ENCODE data around the gene EPHB3. TPM values are rescaled to one million over a fixed set of nuclear protein-coding genes. Genes with fewer than 3 reads are reported as not detected.

The EPHB3 gene
- total RNA-seq, 1 experiment from 2014 or later = not detected

DNA sequence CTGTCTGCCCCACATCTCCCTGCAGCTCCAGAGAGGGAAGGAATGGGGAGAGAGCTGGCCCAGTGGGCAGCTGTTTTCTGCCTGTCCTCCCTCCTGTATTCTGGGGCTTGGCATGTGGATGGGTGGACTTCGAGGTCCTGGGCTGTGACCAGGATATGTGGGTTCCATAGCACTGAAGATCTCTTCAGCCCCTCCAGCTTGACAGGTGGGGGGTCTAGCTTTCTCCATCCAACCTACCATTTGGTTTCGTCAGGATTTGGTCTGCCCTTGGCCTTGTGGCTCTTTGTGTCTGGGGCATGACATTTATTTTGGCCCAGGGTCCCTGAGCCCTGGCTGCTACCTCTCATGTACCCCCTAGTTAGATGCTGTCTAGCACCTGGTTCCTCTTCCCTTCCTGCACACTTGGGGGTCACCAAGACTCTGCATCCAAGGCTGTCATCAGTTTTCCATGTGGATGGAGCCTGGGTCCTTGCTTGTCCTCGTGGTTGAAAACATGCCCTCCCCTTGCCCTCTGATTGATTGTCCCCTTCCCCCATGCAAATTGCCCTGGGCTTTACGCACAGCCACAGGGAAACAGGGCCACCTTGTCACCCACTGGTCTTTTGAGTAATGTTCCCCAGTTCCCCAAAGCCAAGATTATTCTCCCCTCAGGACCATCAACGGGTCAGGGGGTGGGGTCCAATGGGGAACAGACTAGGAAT, 3.2 kb downstream of the EPHB3 start:
- Histone ChIP-seq H3K79me2 (ENCODE audit: low read length) (no peaks in the 10 kb centered on the region), H3K36me3 (ENCODE audit: insufficient read depth, low read length) (no peaks in the 10 kb centered on the region), H3K4me1 (ENCODE audit: low read length) (peaks cover 12% of the 10 kb centered on the region), H3K9ac (ENCODE audit: low read length) (no peak overlapping the region), H2AFZ (ENCODE audit: low read length) (no peak overlapping the region), H4K20me1 (ENCODE audit: insufficient read depth, low read depth, low read length) (no peaks in the 10 kb centered on the region), H3K4me3 (ENCODE audit: low read length) (no peak overlapping the region), H3K27ac (ENCODE audit: low read length) (no peak overlapping the region), H3K27me3 (ENCODE audit: low read length) (no peaks in the 10 kb centered on the region), H3K9me2 (replicated peaks; ENCODE audit: insufficient read depth, low read length) (no peaks in the 10 kb centered on the region), H3K4me2 (ENCODE audit: low read depth, low read length, poor library complexity, severe bottlenecking) (no peak overlapping the region), H3K9me3 (ENCODE audit: low read length) (no peaks in the 10 kb centered on the region)
- no peak for DNase-seq

- Histone ChIP-seq H3K9me2 (replicated peaks; ENCODE audit: insufficient read depth, low read length) (no peaks in the 10 kb centered on the region), H3K27me3 (ENCODE audit: low read length) (no peaks in the 10 kb centered on the region), H2AFZ (ENCODE audit: low read length) (no peak overlapping the region), H3K4me1 (ENCODE audit: low read length) (peaks cover 10% of the 10 kb centered on the region), H3K9me3 (ENCODE audit: low read length) (no peaks in the 10 kb centered on the region), H3K9ac (ENCODE audit: low read length) (no peak overlapping the region), H3K27ac (ENCODE audit: low read length) (no peak overlapping the region), H4K20me1 (ENCODE audit: insufficient read depth, low read depth, low read length) (no peaks in the 10 kb centered on the region), H3K79me2 (ENCODE audit: low read length) (no peaks in the 10 kb centered on the region), H3K4me3 (ENCODE audit: low read length) (no peak overlapping the region), H3K4me2 (ENCODE audit: low read depth, low read length, poor library complexity, severe bottlenecking) (no peak overlapping the region), H3K36me3 (ENCODE audit: insufficient read depth, low read length) (no peaks in the 10 kb centered on the region)
- no peak for DNase-seq
Observed at GRCh38 chr3:184565421-184566211, 4.0 kb downstream of the EPHB3 start.

- Histone ChIP-seq H3K9ac (ENCODE audit: low read length) (no peak overlapping the region), H3K79me2 (ENCODE audit: low read length) (no peaks in the 10 kb centered on the region), H3K4me1 (ENCODE audit: low read length) (peaks cover 4% of the 10 kb centered on the region), H4K20me1 (ENCODE audit: insufficient read depth, low read depth, low read length) (no peaks in the 10 kb centered on the region), H3K36me3 (ENCODE audit: insufficient read depth, low read length) (no peaks in the 10 kb centered on the region), H3K9me3 (ENCODE audit: low read length) (no peaks in the 10 kb centered on the region), H3K27ac (ENCODE audit: low read length) (no peak overlapping the region), H3K27me3 (ENCODE audit: low read length) (no peaks in the 10 kb centered on the region), H3K4me2 (ENCODE audit: low read depth, low read length, poor library complexity, severe bottlenecking) (no peak overlapping the region), H3K4me3 (ENCODE audit: low read length) (no peak overlapping the region), H2AFZ (ENCODE audit: low read length) (no peak overlapping the region), H3K9me2 (replicated peaks; ENCODE audit: insufficient read depth, low read length) (no peaks in the 10 kb centered on the region)
- no peak for DNase-seq
Observed at GRCh38 chr3:184566441-184567414, 5.1 kb downstream of the EPHB3 start.

- Histone ChIP-seq H3K9ac (ENCODE audit: low read length) (no peak overlapping the region), H3K4me3 (ENCODE audit: low read length) (no peak overlapping the region), H3K4me2 (ENCODE audit: low read depth, low read length, poor library complexity, severe bottlenecking) (no peak overlapping the region), H2AFZ (ENCODE audit: low read length) (no peak overlapping the region), H3K4me1 (ENCODE audit: low read length) (peaks cover 4% of the 10 kb centered on the region), H4K20me1 (ENCODE audit: insufficient read depth, low read depth, low read length) (no peaks in the 10 kb centered on the region), H3K9me3 (ENCODE audit: low read length) (no peaks in the 10 kb centered on the region), H3K27me3 (ENCODE audit: low read length) (no peaks in the 10 kb centered on the region), H3K9me2 (replicated peaks; ENCODE audit: insufficient read depth, low read length) (no peaks in the 10 kb centered on the region), H3K36me3 (ENCODE audit: insufficient read depth, low read length) (no peaks in the 10 kb centered on the region), H3K27ac (ENCODE audit: low read length) (no peak overlapping the region), H3K79me2 (ENCODE audit: low read length) (no peaks in the 10 kb centered on the region)
- no peak for DNase-seq
Observed at GRCh38 chr3:184567946-184568559, 6.5 kb downstream of the EPHB3 start.

DNA sequence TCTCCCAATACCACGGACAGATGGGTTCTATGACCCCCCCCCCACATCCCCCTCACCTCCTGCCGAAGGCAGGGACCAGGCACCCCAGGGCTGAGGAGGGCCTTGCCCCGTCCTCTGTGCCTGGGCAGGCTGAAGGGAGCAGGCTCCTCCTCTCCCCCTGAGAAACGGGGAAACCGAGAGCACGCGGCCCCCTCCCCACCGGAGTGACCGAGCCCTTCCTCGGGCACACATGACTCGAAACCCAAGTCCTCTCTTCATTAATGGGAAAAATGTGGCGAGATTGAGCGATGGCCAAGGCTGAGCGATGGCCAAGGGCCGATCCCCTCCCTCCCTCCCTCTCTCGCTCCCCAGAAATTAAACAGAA, 7.0 kb downstream of the EPHB3 start:
- Histone ChIP-seq H2AFZ (ENCODE audit: low read length) (no peak overlapping the region), H3K36me3 (ENCODE audit: insufficient read depth, low read length) (no peaks in the 10 kb centered on the region), H3K9me2 (replicated peaks; ENCODE audit: insufficient read depth, low read length) (no peaks in the 10 kb centered on the region), H3K4me1 (ENCODE audit: low read length) (peaks cover 4% of the 10 kb centered on the region), H3K27me3 (ENCODE audit: low read length) (no peaks in the 10 kb centered on the region), H3K9me3 (ENCODE audit: low read length) (no peaks in the 10 kb centered on the region), H3K4me2 (ENCODE audit: low read depth, low read length, poor library complexity, severe bottlenecking) (no peak overlapping the region), H3K9ac (ENCODE audit: low read length) (no peak overlapping the region), H3K27ac (ENCODE audit: low read length) (no peak overlapping the region), H4K20me1 (ENCODE audit: insufficient read depth, low read depth, low read length) (no peaks in the 10 kb centered on the region), H3K4me3 (ENCODE audit: low read length) (no peak overlapping the region), H3K79me2 (ENCODE audit: low read length) (no peaks in the 10 kb centered on the region)
- no peak for DNase-seq

DNA sequence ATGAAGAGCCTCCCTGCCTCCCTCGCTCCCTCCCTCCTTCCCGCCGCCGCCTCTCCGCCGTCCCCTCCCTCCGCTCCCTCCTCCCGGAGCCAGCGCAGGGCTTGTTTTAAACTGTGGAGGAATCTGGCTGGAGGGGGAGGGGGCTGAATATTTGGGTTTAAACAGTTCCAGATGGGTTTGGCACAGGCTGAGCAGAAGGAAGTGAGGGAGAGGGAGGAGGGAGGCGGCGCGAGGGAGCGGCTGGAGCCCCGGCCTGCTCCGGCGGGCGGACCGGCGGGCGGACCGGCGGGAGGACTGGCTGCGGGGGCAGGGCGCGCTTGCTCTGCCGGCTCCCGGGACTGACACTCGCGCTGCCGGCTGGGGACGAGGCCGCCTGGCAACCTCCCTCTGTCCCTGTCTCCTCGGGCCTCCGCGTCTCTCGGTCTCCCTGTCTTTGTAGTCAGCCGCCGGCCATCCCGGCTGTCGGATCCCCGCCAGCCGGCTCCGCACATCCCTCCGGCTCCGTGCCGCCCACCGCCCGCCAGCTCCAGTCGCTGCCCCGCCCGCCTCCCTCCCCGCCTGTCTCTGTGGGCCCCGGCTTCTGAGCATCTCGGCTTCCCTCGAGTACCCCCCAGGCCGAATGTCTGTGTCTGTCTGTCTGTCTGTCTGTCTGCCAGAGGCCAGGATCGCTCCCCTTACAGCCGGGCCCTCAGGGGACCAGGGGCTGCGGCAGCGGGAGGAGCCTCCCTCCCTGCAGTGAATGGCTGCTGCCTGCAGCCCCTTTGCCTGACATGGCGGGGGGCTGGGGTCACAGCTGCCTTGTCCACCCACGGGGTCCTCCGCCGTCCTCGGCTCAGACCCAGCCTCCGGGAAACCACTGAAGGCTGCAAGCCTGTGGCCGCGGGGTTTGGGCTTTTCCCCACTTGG, 7.6 kb downstream of the EPHB3 start:
- H3K4me2 ChIP-seq (ENCODE audit: low read depth, low read length, poor library complexity, severe bottlenecking) = no peak overlapping the region
- DNase-seq = no peak
- H4K20me1 ChIP-seq (ENCODE audit: insufficient read depth, low read depth, low read length) = no peaks in the 10 kb centered on the region
- H3K9me3 ChIP-seq (ENCODE audit: low read length) = no peaks in the 10 kb centered on the region
- no peak overlapping the region for H3K4me3 ChIP-seq (ENCODE audit: low read length)
- no peak overlapping the region for H3K9ac ChIP-seq (ENCODE audit: low read length)
- no peak overlapping the region for H3K27ac ChIP-seq (ENCODE audit: low read length)
- H3K9me2 ChIP-seq (replicated peaks; ENCODE audit: insufficient read depth, low read length) = no peaks in the 10 kb centered on the region
- H3K36me3 ChIP-seq (ENCODE audit: insufficient read depth, low read length) = no peaks in the 10 kb centered on the region
- no peak overlapping the region for H2AFZ ChIP-seq (ENCODE audit: low read length)
- no peaks in the 10 kb centered on the region for H3K79me2 ChIP-seq (ENCODE audit: low read length)
- peaks cover 4% of the 10 kb centered on the region for H3K4me1 ChIP-seq (ENCODE audit: low read length)
- H3K27me3 ChIP-seq (ENCODE audit: low read length) = no peaks in the 10 kb centered on the region

- Histone ChIP-seq H3K9me3 (ENCODE audit: low read length) (no peaks in the 10 kb centered on the region), H4K20me1 (ENCODE audit: insufficient read depth, low read depth, low read length) (no peaks in the 10 kb centered on the region), H2AFZ (ENCODE audit: low read length) (no peak overlapping the region), H3K36me3 (ENCODE audit: insufficient read depth, low read length) (no peaks in the 10 kb centered on the region), H3K79me2 (ENCODE audit: low read length) (no peaks in the 10 kb centered on the region), H3K9me2 (replicated peaks; ENCODE audit: insufficient read depth, low read length) (no peaks in the 10 kb centered on the region), H3K4me1 (ENCODE audit: low read length) (peaks cover 10% of the 10 kb centered on the region), H3K9ac (ENCODE audit: low read length) (no peak overlapping the region), H3K27ac (ENCODE audit: low read length) (no peak overlapping the region), H3K4me3 (ENCODE audit: low read length) (no peak overlapping the region), H3K27me3 (ENCODE audit: low read length) (no peaks in the 10 kb centered on the region), H3K4me2 (ENCODE audit: low read depth, low read length, poor library complexity, severe bottlenecking) (no peak overlapping the region)
- DNase-seq = no peak
Observed at GRCh38 chr3:184570035-184570434, 8.4 kb downstream of the EPHB3 start.
